Spinal cord (tissue), 10 donors: ENCODE data around the gene KNG1. TPM values are rescaled to one million over a fixed set of nuclear protein-coding genes. Genes with fewer than 3 reads are reported as not detected.
"Not testable (repeated sequence)": the region's sequence is repeated elsewhere in the genome, so short reads cannot be mapped to it uniquely, and the experiment has no call there.

Source experiments
- DNase-seq, 6 donors: peaks; one replicate each; pipeline versions ENCODE4 v3.0.0 to v3.0.0-alpha.2; 2013 to 2015; ENCODE audit warnings: low spot score in 6 of 6, low read depth in 4 of 6
- H3K27ac ChIP-seq: one replicate; pipeline ENCODE4 v1.5.1; 2013; ENCODE audit warnings: low read depth, low read length, control low read depth
- H3K27me3 ChIP-seq: one replicate; pipeline ENCODE4 v1.6.1; 2013; ENCODE audit warnings: low read length; ENCODE audit not compliant: control insufficient read depth, insufficient read depth
- H3K36me3 ChIP-seq: one replicate; pipeline ENCODE4 v1.6.1; 2013; ENCODE audit warnings: low read length; ENCODE audit not compliant: control insufficient read depth, insufficient read depth
- H3K4me1 ChIP-seq: one replicate; pipeline ENCODE4 v1.6.1; 2013; ENCODE audit warnings: low read length; ENCODE audit not compliant: control insufficient read depth, insufficient read depth
- H3K4me3 ChIP-seq: one replicate; pipeline ENCODE4 v1.5.1; 2013; ENCODE audit warnings: low read depth, low read length, control low read depth
- H3K9me3 ChIP-seq: one replicate; pipeline ENCODE4 v1.6.1; 2013; ENCODE audit warnings: low read length; ENCODE audit not compliant: control insufficient read depth, insufficient read depth
- WGBS: methylation state at CpG from one replicate; pipeline ENCODE4 v1.1.5; 2013; ENCODE audit warnings: missing lambda C conversion rate; ENCODE audit not compliant: insufficient coverage; 5-methylcytosine and 5-hydroxymethylcytosine counted together
- polyA plus RNA-seq, 2 donors: library from polyadenylated mRNA; unstranded; fragments of 120-200 nt; gene quantifications; one replicate each; pipeline ENCODE4 v1.2.1, GENCODE V29; 2013; ENCODE audit not compliant: insufficient read length in 2 of 2
- total RNA-seq, 2 donors: library from RNA; depleted of rRNA in 1 of 2; stranded (reverse); fragments of 120-200 nt in 1 of 2; fragments of >200 nt in 1 of 2; gene quantifications; one replicate each; pipeline versions ENCODE4 v1.2.3 to v1.2.4, GENCODE V29; 2013 to 2014
- donor health status: healthy.

The KNG1 gene
- total and polyA plus RNA-seq, 4 donors = 0.17 to 0.63 (median 0.45) TPM; not detected in 1

DNA sequence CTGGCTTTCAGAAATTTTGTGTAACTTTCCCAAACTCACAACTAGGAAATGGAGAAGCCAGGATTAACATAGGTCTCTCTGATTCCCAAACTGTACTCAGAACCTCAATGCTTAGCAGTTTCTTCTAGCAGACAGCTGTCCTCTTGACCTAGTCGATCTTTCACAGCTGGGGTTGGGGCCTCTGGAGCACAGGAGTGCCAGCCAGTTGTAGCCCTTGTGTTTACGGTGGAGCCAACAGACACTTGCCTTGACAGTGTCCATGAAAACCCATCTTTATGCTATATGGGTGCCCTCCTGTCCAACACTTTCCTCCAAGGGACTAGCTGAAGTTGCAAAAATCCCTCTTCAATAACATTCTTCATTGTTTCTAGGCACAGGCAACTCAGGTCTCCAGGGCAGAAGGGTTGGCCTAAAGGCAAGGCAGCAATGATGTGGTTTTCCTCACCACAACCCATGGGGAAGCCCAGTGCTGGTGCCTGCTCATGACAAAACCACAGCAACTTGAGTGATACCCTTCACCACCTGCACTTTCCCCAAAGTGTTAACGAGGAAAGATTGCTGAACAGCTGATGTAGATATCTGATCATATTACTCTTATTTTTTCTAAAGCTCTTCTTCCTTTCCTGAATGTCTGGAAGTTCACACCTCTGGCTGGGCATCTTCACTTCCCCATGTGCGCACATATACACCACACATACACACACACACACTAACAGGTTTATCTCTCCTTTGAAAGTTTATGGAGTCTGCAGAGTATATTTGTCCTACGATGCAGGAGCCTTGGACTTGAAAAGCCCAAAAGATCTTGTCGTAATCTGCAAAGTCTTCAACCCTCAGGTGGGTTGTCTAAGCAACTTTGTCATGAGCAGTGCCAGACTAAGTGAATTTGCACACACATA lies 11.0 kb upstream of the KNG1 start:
- Histone ChIP-seq H3K4me1 (no peaks in the 10 kb centered on the region), H3K27me3 (no peaks in the 10 kb centered on the region), H3K27ac (no peak overlapping the region), H3K36me3 (no peaks in the 10 kb centered on the region), H3K9me3 (no peaks in the 10 kb centered on the region), H3K4me3 (no peak overlapping the region)
- 87% methylated on average over 4 of the region's 6 CpGs for WGBS
- no peak for DNase-seq

DNA sequence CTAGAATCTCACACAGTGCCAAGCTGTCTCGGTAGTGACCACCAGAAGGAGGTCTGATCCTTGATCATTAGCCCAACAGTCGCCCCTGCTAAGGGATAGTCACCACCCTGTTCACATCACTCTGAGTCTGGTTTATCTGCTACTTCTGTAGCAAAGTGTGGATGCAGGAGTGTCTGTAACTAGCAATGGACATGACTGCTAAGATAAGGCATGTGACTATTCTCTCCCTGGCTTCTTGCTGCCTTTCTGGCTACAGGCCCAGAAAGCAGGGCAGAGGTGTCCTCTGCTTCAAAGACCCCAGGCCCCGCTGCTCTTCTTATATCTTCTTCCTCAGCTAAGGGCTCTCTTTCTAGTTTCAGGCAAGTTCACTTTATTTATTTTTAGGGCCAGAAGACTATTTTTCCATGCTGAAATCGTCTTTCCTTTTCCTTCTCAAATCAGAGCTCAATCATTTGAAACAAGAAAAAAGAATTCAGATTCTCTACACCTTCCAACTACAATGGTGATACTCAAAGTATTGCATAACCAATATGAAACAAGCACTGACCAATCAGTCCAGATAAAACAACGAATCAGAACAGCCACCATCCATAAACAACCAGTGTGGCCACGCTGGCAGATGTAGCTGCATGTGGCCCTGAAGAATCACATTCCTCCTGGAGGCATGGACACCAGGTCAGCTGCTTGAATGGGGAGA lies 8.0 kb upstream of the KNG1 start:
- Histone ChIP-seq H3K4me1 (no peaks in the 10 kb centered on the region), H3K27ac (no peak overlapping the region), H3K9me3 (no peaks in the 10 kb centered on the region), H3K27me3 (no peaks in the 10 kb centered on the region), H3K4me3 (no peak overlapping the region), H3K36me3 (no peaks in the 10 kb centered on the region)
- WGBS = 84% methylated on average over 4 of the region's 6 CpGs
- DNase-seq = no peak

GRCh38 chr3:186710694-186711093 lies 6.5 kb upstream of the KNG1 start:
- not testable (repeated sequence) for H3K36me3 ChIP-seq, H3K4me3 ChIP-seq, DNase-seq, H3K27me3 ChIP-seq, H3K4me1 ChIP-seq, H3K27ac ChIP-seq, H3K9me3 ChIP-seq
- WGBS = 44% methylated on average over 3 of the region's 4 CpGs

DNA sequence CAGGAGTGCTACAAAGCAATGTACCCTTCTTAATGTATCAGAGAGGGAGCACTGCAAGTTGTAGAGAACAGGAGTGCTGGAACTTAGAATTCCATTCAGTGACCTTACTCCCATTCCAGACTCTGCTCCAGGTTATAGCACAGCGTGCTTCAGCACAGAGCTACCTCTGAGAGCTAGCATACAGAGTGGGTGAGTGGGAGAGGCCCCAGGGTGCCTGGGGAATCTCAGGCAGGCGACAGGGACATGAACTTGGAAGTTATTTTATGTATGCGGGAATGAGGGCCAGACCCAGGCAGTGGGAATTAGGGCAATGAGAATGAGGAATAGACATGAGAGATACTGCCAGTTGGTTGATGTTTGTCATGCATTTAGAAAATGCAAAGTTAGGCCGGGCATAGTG lies 3.7 kb upstream of the KNG1 start:
- no peak for DNase-seq
- H3K27me3 ChIP-seq = no peaks in the 10 kb centered on the region
- H3K4me1 ChIP-seq = no peaks in the 10 kb centered on the region
- H3K27ac ChIP-seq = no peak overlapping the region
- no peaks in the 10 kb centered on the region for H3K9me3 ChIP-seq
- H3K36me3 ChIP-seq = no peaks in the 10 kb centered on the region
- 78% methylated on average over 3 of the region's 4 CpGs for WGBS
- H3K4me3 ChIP-seq = no peak overlapping the region

DNA sequence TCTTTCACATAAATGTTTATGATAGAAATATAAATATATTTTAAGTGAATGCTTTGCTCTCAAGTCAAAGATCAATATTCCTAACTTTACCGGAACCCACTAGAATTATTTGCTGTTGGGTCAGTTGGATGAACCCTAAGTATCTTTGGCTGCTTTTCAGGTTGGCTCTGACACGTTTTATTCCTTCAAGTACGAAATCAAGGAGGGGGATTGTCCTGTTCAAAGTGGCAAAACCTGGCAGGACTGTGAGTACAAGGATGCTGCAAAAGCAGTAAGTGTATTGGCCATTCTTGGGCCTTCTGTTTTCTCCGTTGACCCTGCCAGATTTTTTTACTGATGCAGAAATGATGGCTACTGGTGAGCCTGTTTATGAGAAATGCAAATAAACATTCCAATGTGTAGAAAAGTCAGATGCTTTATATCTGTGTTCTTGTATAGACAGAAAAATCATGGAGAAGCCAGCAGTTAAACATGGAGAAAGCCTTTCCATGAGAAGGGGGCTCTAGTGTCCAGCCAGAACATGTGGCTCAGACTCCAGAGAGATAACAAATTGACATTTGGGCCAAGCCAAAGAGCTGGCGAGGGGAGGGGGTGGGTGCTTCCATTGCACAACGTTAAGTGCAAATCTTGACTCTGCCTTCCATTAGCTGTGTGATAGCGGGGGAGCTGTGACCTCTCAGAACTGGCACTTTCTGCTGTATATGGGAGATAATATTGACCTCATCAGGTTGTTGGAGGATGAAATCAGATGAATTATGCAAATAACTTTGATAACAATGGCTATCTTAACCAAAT lies 3.0 kb downstream of the KNG1 start:
- no peaks in the 10 kb centered on the region for H3K9me3 ChIP-seq
- no peak overlapping the region for H3K4me3 ChIP-seq
- WGBS = 49% methylated on average over 4 of the region's 7 CpGs
- DNase-seq = no peak
- no peaks in the 10 kb centered on the region for H3K36me3 ChIP-seq
- H3K27ac ChIP-seq = no peak overlapping the region
- no peaks in the 10 kb centered on the region for H3K4me1 ChIP-seq
- no peaks in the 10 kb centered on the region for H3K27me3 ChIP-seq

DNA sequence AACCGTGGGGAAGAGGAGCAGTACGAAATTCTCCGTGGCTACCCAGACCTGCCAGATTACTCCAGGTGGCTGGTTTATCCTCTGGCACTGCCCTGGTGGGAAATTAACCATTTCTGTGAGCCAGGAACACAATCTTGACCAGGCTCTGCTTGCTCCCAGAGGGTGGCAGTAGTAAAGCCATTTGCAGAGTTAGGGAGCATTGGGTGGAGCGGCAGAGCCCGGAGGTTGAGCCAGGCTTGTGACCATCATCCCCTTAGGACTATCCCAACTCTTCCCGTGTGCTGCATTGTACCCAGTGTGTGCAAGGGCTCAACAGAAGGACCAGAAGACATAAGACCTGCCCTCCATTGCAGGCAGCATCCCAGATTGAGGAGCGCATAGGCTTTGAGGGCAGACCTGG lies 5.3 kb downstream of the KNG1 start:
- Histone ChIP-seq H3K27me3 (no peaks in the 10 kb centered on the region), H3K27ac (no peak overlapping the region), H3K36me3 (no peaks in the 10 kb centered on the region), H3K4me3 (no peak overlapping the region), H3K4me1 (no peaks in the 10 kb centered on the region), H3K9me3 (no peaks in the 10 kb centered on the region)
- DNase-seq = no peak
- 25% methylated on average over 5 of the region's 7 CpGs for WGBS

- H3K4me3 ChIP-seq = no peak overlapping the region
- no peaks in the 10 kb centered on the region for H3K4me1 ChIP-seq
- WGBS = 81% methylated on average over 9 of the region's 12 CpGs
- DNase-seq = no peak
- no peaks in the 10 kb centered on the region for H3K9me3 ChIP-seq
- H3K36me3 ChIP-seq = no peaks in the 10 kb centered on the region
- no peak overlapping the region for H3K27ac ChIP-seq
- no peaks in the 10 kb centered on the region for H3K27me3 ChIP-seq
Measured at GRCh38 chr3:186724911-186725310, 7.8 kb downstream of the KNG1 start.

DNA sequence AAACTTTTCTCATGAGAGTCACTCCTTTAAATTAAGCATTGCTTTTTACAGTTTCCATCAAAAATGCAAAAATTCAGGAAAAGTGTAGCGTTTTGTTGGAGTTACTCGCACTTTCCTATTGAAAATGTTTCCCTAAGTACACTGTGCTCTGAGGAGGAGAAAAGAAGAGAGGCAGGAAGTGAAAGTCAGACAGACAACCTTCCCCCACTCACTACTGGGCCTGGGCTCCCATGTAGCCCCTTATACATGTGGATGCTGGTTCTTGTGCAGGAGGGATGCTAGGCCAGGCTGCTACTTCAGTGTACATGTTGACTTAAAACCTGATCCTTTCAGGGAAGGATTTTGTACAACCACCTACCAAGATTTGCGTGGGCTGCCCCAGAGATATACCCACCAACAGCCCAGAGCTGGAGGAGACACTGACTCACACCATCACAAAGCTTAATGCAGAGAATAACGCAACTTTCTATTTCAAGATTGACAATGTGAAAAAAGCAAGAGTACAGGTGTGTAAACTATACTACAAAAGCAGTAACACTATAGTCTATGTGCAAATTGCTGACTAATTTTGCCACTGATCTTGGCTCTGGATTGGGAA lies 15.1 kb downstream of the KNG1 start:
- DNase-seq = no peak
- no CpG with 5 or more reads among the region's 4 CpGs for WGBS
- Histone ChIP-seq H3K9me3 (no peaks in the 10 kb centered on the region), H3K4me1 (no peaks in the 10 kb centered on the region), H3K4me3 (no peak overlapping the region), H3K27me3 (no peaks in the 10 kb centered on the region), H3K36me3 (no peaks in the 10 kb centered on the region), H3K27ac (no peak overlapping the region)

DNA sequence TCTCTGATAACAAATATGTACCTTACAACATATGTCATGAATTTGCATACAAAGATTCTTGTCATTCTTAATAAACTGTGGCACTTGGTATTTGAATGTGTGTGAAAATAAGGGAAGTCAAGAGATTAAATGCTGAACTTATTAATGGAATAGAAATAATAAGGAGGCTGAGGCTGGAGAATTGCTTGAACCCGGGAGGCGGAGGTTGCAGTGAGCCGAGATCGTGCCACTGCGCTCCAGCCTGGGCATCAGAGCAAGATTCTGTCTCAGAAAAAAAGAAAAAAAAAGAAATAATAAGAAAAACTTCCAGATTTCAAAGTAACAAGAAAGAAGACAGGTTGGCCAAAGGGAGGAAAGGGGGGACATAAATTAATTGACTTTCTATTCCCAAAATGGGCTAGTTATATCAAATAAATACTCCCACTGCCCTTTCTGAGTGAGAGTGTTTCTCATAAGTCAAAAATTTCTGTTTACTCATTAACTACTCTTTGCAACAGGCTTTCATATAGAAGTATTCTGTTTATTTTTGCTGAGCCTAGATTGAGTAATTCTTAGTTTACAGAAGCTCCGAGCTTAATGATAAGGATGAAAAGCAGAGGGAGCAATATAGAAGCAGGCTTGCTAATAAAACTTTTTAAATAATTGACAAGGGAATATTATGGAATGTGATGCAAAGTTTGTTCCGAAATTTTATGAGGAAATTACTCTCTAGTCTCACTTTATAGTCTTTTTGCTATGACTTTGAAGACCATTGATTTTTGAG lies 25.6 kb downstream of the KNG1 start:
- WGBS = 100% methylated on average over 1 of the region's 7 CpGs
- no peaks in the 10 kb centered on the region for H3K9me3 ChIP-seq
- DNase-seq = peak in 1 of 6 donors; percentile 60

More for the DNA sequence above, 25.6 kb downstream of the KNG1 start:
- Histone ChIP-seq H3K4me3 (no peak overlapping the region), H3K27ac (no peak overlapping the region), H3K36me3 (no peaks in the 10 kb centered on the region), H3K27me3 (no peaks in the 10 kb centered on the region), H3K4me1 (no peaks in the 10 kb centered on the region)
